CD14-positive monocyte (primary cell): ENCODE results near the gene DRAM1. TPM values are rescaled to one million over a fixed set of nuclear protein-coding genes. Genes with fewer than 3 reads are reported as not detected.

Source experiments
- DNase-seq, 3 donors: peaks; one replicate each; pipeline ENCODE4 v3.0.0-alpha.2; 2011 to 2022
- H2AFZ ChIP-seq: 2 replicates; pipeline ENCODE4 v1.6.0; 2012; ENCODE audit warnings: mild to moderate bottlenecking, low read depth, low read length, inconsistent platforms; ENCODE audit not compliant: insufficient read depth, poor library complexity, severe bottlenecking
- H3K27ac ChIP-seq, 2 donors: 1 replicate in 1 of 2; 2 replicates in 1 of 2; pipeline ENCODE4 v1.5.1; 2012 to 2013; ENCODE audit warnings: low read length in 2 of 2, control low read depth in 1 of 2, inconsistent platforms in 1 of 2, low read depth in 1 of 2, mild to moderate bottlenecking in 1 of 2
- H3K27me3 ChIP-seq, 2 donors: one replicate each; pipeline versions ENCODE4 v1.6.0 to v1.6.1; 2011 to 2013; ENCODE audit warnings: low read length in 2 of 2; ENCODE audit not compliant: control insufficient read depth in 2 of 2, insufficient read depth in 2 of 2
- H3K36me3 ChIP-seq, 2 donors: replicated peaks in 1 of 2; 1 replicate in 1 of 2; 2 replicates in 1 of 2; pipeline versions ENCODE4 v1.5.1 to v1.6.1; 2012 to 2013; ENCODE audit warnings: low read length in 2 of 2, control low read depth in 1 of 2, inconsistent platforms in 1 of 2, mild to moderate bottlenecking in 1 of 2; ENCODE audit not compliant: insufficient read depth in 2 of 2, control insufficient read depth in 1 of 2
- H3K4me1 ChIP-seq, 2 donors: 1 replicate in 1 of 2; 2 replicates in 1 of 2; pipeline versions ENCODE4 v1.5.1 to v1.6.1; 2012 to 2013; ENCODE audit warnings: low read length in 2 of 2, control low read depth in 1 of 2, inconsistent platforms in 1 of 2, mild to moderate bottlenecking in 1 of 2, moderate library complexity in 1 of 2; ENCODE audit not compliant: insufficient read depth in 2 of 2, control insufficient read depth in 1 of 2
- H3K4me2 ChIP-seq: replicated peaks from 2 replicates; pipeline ENCODE3; 2012; ENCODE audit warnings: low read length, moderate library complexity, mild to moderate bottlenecking; ENCODE audit not compliant: poor library complexity, severe bottlenecking; ENCODE audit errors: extremely low read depth
- H3K4me3 ChIP-seq, 3 experiments: fragments of 200-600 bp in 1 of 3; sonication (generic) in 1 of 3; replicated peaks in 1 of 3; 1 replicate in 2 of 3; 2 replicates in 1 of 3; pipeline ENCODE4 v1.5.1; 2011 to 2013; ENCODE audit warnings: low read length in 3 of 3, mild to moderate bottlenecking in 3 of 3, control low read depth in 2 of 3, low read depth in 2 of 3, inconsistent platforms in 1 of 3, moderate library complexity in 1 of 3
- H3K79me2 ChIP-seq: 2 replicates; pipeline ENCODE4 v1.6.0; 2012; ENCODE audit warnings: mild to moderate bottlenecking, control low read depth, inconsistent platforms, low read length, moderate library complexity; ENCODE audit not compliant: insufficient read depth
- H3K9ac ChIP-seq: 2 replicates; pipeline ENCODE4 v1.6.0; 2017; ENCODE audit warnings: low read length, mild to moderate bottlenecking; ENCODE audit not compliant: insufficient read depth, poor library complexity, severe bottlenecking
- H3K9me3 ChIP-seq, 2 donors: replicated peaks in 1 of 2; 1 replicate in 1 of 2; 2 replicates in 1 of 2; pipeline versions ENCODE4 v1.5.1 to v1.6.1; 2012 to 2013; ENCODE audit warnings: low read length in 2 of 2, control low read depth in 1 of 2; ENCODE audit not compliant: control insufficient read depth in 1 of 2, insufficient read depth in 1 of 2
- H4K20me1 ChIP-seq: 2 replicates; pipeline ENCODE4 v1.6.0; 2012; ENCODE audit warnings: mild to moderate bottlenecking, low read length, control low read depth, moderate library complexity; ENCODE audit not compliant: insufficient read depth
- H3K27ac Mint-ChIP-seq, 7 donors: one replicate each; pipeline ENCODE4 v1.8.0; 2020; ENCODE audit warnings: mild to moderate bottlenecking in 7 of 7, mixed read lengths in 7 of 7, moderate library complexity in 6 of 7, inconsistent platforms in 2 of 7
- H3K27me3 Mint-ChIP-seq, 3 donors: one replicate each; pipeline ENCODE4 v1.8.0; 2021 to 2022; ENCODE audit warnings: low read depth in 3 of 3, mild to moderate bottlenecking in 3 of 3, mixed read lengths in 3 of 3, moderate library complexity in 3 of 3, inconsistent platforms in 1 of 3
- H3K36me3 Mint-ChIP-seq, 2 donors: one replicate each; pipeline ENCODE4 v1.8.0; 2020; ENCODE audit warnings: mixed read lengths in 2 of 2, inconsistent platforms in 1 of 2, mild to moderate bottlenecking in 1 of 2
- H3K4me1 Mint-ChIP-seq: one replicate; pipeline ENCODE4 v1.8.0; 2020; ENCODE audit warnings: mild to moderate bottlenecking, mixed read lengths
- H3K4me3 Mint-ChIP-seq, 2 donors: one replicate each; pipeline ENCODE4 v1.8.0; 2020; ENCODE audit warnings: mild to moderate bottlenecking in 2 of 2, mixed read lengths in 2 of 2, moderate library complexity in 1 of 2
- H3K9me3 Mint-ChIP-seq, 7 donors: one replicate each; pipeline ENCODE4 v1.8.0; 2020 to 2022; ENCODE audit warnings: mixed read lengths in 7 of 7, mild to moderate bottlenecking in 6 of 7, moderate library complexity in 6 of 7, inconsistent platforms in 2 of 7
- CTCF ChIP-seq: fragments of 200-600 bp; IDR thresholded peaks from one replicate; pipeline ENCODE4 v1.8.0; 2022; ENCODE audit warnings: antibody characterized with exemption, mild to moderate bottlenecking
- WGBS: methylation state at CpG from one replicate; pipeline ENCODE4 v1.1.5; 2013; ENCODE audit warnings: missing lambda C conversion rate; ENCODE audit not compliant: insufficient coverage; 5-methylcytosine and 5-hydroxymethylcytosine counted together
- intact Hi-C, 2 donors: fragments of 100-400 bp; cut with micrococcal nuclease; formaldehyde crosslinking; loops; one replicate each; pipeline versions ENCODE4 v1.15.0 to v1.15.1; 2023
- polyA plus RNA-seq, 3 donors: library from polyadenylated mRNA; depleted of rRNA in 1 of 3; unstranded in 2 of 3; stranded (reverse) in 1 of 3; fragments of 300-500 nt in 2 of 3; fragments of >200 nt in 1 of 3; fragmentation: Illumina TruSeq in 2 of 3; gene quantifications; 1 replicate in 2 of 3; 2 replicates in 1 of 3; pipeline ENCODE4 v1.2.3, GENCODE V29; 2012 to 2021

Gene DRAM1
- polyA plus RNA-seq, 3 donors: 14.0 to 49.7 (median 43.0) TPM

DNA sequence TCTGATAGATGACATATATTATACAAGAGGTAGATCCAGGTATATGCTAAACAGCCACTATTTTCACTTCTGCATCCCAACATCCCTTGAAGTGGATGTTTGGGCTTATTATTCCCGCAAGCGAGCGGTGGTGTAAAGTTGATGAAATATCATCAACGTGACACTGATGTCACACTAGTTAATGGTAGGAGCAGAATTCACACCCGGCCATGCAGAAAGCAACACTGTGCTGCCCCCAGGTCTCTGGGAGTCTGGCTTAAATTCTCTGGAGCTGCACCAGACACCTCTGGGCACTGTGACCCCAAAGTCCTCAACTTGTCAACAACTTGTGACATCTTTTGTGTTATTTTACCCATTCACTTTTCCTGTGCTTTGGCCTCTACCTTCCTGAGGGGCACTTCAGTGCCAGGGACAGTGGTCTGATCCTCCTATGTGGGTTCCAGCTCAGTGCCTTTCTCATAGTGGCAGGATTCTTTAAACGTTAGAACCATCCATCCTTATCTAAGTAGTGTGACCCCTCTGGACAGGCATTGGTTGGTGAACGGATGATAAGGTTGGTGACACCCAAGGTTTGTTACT, 952 bp downstream of the DRAM1 start:
- Histone ChIP-seq H4K20me1 (peaks cover 3% of the 10 kb centered on the region), H3K27ac (peak overlapping the region; percentile 95 to 96), H3K4me1 (peaks cover 56 to 69% of the 10 kb centered on the region in 2 donors), H3K4me2 (peak overlapping the region; percentile 82), H3K79me2 (peaks cover 56% of the 10 kb centered on the region), H3K36me3 (peaks cover 0 to 18% of the 10 kb centered on the region in 2 donors), H3K9ac (peak overlapping the region; percentile 97), H3K27me3 (no peaks in the 10 kb centered on the region), H3K9me3 (no peaks in the 10 kb centered on the region), H3K4me3 (peak overlapping the region; percentile 91 to 96 (median 95)), H2AFZ (peak overlapping the region; percentile 97)
- TF ChIP-seq CTCF: no peak
- intact Hi-C loops: loop anchor here in 1 of 2 donors (5.0 kb wide), 1 partner anchor 36 kb away; no protein-coding TSS in a partner anchor
- Mint-ChIP-seq H3K4me3 (peak overlapping the region; percentile 95 to 99), H3K4me1 (peaks cover 61% of the 10 kb centered on the region), H3K27me3 (peaks cover 0 to 3% (median 0%) of the 10 kb centered on the region in 3 donors), H3K27ac (peak overlapping the region; percentile 95 to 99 (median 98)), H3K36me3 (peaks cover 14 to 27% of the 10 kb centered on the region in 2 donors), H3K9me3 (peaks cover 0 to 2% (median 0%) of the 10 kb centered on the region in 7 donors)
- DNase-seq: peak in 2 of 3 donors; percentile 46 to 65
- 5% methylated on average over 3 of the region's 7 CpGs for WGBS

GRCh38 chr12:101880769-101881168, 3.4 kb downstream of the DRAM1 start:
- Histone ChIP-seq H3K27me3 (no peaks in the 10 kb centered on the region), H3K27ac (peak overlapping the region in 1 of 2 donors; percentile 22), H3K36me3 (peaks cover 0 to 18% of the 10 kb centered on the region in 2 donors), H3K9ac (no peak overlapping the region), H4K20me1 (peaks cover 15% of the 10 kb centered on the region), H2AFZ (no peak overlapping the region), H3K9me3 (no peaks in the 10 kb centered on the region), H3K79me2 (peaks cover 81% of the 10 kb centered on the region), H3K4me2 (no peak overlapping the region), H3K4me1 (peaks cover 45 to 63% of the 10 kb centered on the region in 2 donors), H3K4me3 (no peak overlapping the region)
- Mint-ChIP-seq H3K27me3 (no peaks in the 10 kb centered on the region), H3K27ac (peak overlapping the region in 5 of 7 donors; percentile 0 to 89 (median 62)), H3K4me3 (no peak overlapping the region), H3K9me3 (peaks cover 0 to 2% (median 0%) of the 10 kb centered on the region in 7 donors), H3K4me1 (peaks cover 57% of the 10 kb centered on the region), H3K36me3 (peaks cover 15 to 31% of the 10 kb centered on the region in 2 donors)
- intact Hi-C loops: no loop called here
- no peak for TF ChIP-seq CTCF
- WGBS: no CpG with 5 or more reads among the region's 3 CpGs
- no peak for DNase-seq
